HG03378 (cell line): Measurements from ENCODE around the gene ZNF384.

Source experiments
- ATAC-seq: cut with Tn5 transposase; IDR thresholded peaks from one replicate; pipeline ENCODE4 v1.9.1; 2021; ENCODE audit warnings: mild to moderate bottlenecking, moderate library complexity; ENCODE audit not compliant: unreplicated experiment

The ZNF384 gene

DNA sequence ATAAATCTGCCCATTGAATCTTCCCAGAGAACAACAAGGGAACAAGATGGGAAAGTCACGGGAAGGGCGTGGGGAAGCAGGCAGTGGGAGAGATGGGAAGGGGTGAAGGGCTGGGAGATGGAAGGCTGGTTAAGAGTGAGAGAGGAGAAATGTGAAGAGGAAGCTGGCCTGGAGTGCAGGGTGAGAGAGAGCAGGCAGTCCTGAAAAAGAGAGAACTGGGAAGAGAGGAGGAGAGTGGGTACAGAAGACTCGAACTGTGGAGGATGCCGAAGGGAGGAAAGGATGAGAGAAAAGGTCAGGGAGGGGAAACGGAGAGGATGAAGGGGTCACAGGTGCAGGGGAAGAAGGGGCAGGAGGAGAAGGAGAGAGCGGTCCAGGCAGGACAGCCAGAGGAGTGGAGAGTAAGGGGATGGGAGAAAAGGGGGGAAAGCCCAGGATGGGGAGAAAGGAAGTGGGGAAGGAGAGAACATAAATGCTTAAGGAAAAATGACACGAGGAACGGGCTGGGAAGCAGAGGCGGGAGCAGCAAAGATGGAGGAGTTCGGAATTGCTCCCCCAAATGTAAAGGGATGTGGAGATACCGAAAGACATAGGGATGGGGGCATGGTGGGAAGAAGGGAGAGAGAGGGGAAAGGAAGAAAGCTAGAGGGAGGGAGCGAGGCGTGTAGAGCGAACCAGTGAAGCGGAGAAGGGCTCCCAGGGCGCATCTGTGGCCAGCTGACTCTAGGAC lies 10.2 kb upstream of the ZNF384 start:
- ATAC-seq = no peak

DNA sequence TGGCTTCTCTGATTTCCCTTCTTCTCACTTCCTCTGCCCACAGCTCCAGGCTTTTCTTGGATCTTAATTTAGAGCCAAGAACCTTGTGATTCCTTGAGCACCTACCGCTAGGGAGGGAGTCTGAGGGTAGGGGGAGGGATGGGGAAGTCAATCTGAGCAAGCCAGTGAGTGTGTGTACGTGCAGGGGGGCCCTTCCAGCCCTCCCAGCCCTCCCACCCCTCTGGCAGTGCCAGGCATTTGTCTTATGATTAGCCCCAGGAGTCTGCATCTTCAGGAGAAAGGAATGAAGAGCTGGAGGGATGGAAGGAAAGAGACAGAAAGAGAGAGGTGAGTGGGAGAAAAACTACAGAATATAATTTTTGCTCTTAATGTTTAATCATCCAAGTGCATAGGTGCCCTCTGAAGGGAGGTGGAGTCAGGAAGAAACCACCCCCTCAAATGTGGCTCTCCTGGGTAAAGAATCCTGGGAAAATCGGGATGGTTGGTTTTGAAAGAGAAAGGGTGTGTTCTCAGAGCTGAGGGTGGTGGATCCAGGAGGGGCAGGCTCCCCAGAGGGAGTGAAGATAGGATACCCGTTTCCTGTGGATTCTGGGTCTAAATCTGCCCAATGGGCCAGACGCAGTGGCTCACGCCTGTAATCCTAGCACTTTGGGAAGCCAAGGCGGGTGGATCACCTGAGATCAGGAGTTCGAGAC lies 9.3 kb upstream of the ZNF384 start:
- no peak for ATAC-seq

DNA sequence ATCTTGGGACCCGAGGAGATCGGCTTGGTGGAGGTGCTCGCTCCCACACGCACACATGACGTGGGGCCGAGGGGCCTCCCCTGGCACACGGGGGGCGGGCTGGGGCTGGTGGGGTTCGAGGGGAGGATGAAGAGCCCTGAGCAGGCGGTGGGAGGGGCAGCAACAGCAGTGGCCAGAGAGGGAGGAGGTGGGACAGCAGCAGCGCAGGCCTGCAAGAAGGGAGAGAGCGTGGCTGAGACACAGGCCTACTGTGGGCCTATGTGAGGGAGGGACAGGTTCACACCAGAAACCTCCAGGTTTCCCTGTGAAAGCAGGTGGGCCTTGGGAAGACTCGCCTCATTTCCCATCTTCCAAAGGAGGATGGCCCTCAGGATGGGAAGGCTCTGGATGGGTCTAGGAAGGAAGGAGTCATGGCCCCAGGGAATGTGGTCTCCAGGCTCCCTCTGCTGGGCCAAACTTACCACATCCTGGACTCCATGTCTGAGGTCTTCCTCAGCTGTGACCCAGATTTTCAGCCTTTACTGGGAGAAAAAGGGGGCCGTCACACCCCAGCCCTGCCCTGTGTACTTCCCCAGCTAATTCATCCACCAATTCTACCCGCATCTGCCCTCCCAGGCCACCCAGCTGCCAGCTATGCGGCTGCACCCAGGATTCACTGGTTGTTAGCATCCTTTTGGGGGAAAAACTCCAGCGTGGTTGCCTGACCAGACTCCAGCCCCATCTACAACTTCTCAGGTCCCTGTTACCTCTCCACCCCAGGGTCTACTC lies 8.6 kb upstream of the ZNF384 start:
- no peak for ATAC-seq

DNA sequence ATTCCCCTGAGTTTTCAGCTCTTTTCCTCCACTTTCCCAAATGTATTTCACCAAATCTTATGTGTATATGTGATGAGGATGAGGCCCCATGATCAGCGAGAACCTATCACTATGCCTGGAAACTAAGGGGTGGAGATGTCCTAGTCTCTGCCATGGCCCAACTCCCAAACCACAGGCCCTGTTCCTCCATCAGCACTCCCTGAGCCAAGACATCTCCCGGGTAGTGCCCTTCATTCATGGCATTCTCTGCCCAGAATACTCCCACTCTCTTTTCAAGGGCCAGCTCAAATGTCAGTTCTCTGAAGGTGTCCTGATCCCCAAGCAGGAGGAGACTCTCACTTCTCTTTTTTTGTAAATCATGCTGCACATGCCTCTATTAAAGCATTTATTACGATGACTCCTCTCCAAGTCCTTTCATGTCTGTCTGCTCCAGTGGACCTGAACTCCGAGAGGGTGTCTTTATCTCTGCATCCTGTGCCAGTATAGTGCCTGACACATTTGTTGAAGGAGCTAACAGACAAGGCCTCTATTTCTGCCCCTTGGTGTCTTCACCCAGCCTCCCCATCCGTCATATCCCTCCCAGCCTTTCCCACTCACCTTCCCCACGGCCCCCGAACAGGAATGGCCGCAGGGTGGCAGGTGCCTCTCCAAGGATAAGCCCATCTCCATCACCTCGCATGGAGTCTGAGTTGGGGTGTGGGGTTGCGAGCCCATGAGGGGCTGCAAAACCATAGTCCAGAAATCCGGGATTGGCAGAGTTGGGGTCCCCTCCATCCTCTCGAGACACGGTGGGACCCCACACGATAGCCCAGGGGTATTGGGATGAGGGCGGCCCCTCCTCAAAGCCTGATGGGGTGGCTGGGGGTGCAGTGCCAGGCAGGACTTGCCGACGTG lies 7.8 kb upstream of the ZNF384 start:
- no peak for ATAC-seq

DNA sequence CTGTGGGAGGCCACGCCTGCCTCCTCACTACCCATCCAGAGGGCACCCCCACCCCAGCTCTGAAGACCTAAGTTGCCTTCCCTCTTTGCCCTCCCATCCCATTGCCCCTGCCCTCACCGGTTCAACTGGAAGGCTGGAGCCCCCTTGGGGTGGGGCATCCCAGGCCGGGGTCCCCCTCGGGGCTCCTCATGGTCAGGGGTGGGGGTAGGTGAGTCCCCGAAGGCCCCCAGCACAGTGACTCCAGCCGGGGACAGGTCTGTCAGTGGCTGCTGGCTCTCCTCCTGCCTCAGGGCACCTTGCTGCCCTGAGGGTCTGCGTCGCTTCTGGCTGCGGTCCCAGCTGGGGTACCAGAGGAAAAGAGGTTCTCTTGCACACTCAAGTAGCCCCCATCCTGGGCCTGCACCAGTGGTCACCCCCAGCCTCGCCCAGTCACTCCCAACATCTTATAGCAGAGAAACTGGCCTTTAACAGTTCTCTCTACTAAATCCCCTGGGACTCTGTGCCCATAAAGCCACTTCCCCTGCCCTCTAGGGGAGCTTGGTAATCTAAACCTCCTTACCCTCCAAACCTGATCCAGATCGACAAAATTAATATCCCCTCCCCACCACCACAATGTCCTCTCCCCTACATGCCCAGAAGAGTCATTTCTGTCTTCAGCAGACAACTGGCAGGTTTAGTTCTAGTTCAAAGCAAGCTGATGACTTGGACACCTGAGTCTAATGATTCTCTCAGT lies 6.3 kb upstream of the ZNF384 start:
- ATAC-seq = no peak

DNA sequence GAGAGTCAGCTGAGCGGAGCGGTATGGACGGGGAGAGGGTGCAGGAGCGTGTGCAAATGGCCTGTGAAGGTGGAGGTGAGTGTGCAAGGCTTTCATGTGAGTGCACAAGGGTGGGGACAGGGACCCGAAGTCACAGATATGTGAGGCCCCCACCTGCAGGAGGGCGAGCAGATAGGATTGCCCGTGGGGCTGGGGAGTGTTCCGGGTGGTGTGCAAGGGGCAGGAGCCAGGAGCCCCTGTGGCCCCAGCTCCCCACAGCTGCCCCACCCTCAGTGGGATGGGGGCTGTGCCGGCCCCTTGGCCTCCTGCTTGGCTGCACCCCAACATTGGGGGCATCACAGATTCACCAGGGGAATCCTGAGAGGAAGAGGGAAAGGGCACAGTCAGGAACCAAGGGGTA lies 5.5 kb upstream of the ZNF384 start:
- no peak for ATAC-seq

DNA sequence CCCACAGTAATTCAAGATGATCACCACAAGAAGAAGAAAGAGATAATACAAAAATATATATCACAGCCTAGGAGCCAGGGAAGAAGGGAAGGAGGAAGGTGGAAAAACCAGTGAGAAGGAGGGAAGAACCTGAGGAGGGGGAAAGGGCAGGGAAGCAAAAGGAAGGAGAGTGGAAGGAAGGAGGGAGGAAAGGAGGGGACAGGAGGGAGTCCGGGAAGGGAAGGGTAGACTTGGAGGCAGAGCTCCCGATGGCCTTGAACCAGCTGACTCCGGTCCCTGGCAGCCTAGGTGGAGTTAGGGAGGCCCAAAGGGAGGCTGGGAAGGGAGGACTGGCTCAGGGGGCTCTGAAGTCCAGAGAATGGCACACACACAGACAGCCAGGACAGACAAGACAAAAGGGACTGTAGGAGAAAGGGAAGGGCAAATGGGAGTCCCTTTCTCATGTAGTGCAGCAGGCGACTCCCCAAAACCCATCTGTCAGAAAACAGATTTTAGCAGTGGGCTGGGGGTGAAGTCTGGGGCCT lies 4.7 kb upstream of the ZNF384 start:
- no peak for ATAC-seq

DNA sequence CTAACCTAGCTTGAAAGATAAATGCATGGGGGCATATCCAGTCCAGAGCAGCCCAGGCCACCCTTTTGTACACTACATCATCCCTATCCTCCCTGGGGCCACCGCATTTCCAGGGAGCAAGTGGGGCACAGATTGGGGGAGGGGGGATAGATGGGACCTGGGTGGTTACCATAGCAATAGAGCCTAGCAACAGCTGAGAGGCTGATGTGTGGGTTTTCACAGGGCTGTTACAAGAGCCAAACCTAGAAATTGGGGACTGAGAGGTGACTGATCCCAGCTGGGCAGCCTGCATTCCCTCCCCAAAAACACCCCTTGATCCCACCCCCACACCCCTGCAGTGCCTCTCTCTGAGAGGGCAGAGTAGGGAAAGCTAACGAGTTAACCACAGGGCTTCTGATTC lies 3.7 kb upstream of the ZNF384 start:
- ATAC-seq = no peak

DNA sequence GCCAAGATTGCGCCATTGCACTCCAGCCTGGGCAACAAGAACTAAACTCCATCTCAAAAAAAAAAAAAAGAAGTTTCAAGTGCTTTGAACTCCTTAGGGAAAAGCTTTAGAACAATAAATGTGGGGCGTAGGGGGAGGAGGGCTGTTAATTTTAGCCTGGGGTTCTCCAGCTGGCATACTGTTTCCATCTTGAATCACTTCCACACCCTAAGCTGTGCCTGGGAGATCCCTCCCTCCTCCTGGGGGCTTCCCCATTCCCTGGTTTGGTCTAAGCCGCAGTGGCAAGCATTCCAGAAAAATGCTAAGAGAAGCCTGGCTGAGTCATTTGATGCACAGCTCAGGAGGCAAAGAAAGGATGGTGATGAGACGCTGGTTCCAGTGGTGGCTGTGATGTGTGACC lies 2.3 kb upstream of the ZNF384 start:
- no peak for ATAC-seq

DNA sequence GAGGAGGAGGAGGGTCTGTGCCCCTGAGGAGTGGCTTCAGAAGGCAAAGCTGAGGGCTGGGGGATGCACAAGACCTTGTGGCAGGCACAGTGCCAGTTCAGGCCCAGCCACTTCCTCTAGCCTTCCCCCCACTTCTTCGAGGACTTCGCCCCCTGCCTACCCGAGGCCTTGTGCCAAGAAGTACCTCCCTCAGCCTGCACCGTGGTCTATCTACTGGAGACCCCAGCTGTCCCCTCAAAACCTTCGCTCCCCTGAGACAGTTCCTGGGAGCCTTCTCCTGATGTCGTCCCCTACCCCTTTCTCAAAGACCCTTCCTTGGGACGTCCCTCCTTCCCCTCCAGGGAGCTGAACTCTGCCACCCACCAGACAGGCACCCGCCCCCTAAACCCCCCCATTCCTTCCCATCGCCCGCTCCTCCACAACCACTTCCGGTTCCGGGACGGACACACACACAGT lies 604 bp downstream of the ZNF384 start:
- ATAC-seq = peak; percentile 4

DNA sequence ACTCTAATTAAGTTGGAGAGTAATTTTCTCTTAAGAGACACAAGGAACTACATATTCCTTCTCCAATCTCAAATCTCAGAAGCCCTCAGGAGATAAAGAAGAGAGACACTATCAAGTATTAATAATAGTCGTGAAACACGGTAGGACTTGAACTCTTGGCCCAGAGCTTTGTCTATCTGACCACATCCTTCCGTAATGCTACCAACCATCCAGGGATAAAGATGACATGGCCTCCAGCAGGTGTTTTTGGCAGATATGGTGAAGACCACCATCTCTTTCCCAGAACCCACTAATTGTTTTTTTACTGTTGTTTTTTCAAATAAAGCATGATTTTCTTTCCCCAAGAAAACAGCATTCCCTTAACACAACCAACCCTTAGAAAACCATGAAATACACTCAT lies 3.4 kb downstream of the ZNF384 start:
- ATAC-seq = no peak

DNA sequence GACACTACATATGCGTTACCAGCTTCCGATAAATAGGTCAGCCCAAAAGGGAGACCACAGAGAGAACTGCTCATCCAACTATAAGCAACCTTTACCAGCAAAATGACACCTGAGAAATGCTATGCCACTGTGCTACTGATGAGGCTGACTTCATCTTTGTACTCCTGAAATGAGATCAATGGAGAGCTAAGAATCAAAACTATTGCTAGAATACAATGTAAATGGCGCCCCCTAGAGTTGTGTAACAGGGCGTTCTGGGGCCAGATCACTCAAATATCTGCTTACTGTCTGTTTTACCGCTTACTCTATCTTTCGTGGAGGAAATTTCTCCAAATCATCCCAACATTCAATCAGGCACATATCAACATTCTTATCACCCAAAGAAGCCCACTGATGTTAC lies 4.6 kb downstream of the ZNF384 start:
- ATAC-seq = no peak

DNA sequence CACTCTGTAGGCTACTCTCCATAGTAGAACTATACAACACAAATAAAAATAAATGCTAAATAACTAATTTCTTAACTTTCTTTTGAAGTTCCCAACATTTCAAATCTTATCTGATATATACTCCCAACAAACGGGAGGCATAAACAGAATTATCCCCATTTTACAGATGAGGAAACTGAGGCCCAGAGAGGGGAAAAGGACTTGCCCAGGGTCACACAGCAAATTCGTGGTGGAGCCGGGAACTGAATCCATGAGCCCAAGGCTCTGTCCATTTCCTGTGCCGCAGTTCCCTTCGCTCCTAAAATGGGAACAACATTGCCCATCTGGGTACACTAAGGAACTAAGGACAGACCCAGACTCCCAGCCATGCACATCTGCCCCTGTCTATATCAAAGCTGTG lies 12.2 kb downstream of the ZNF384 start:
- no peak for ATAC-seq

DNA sequence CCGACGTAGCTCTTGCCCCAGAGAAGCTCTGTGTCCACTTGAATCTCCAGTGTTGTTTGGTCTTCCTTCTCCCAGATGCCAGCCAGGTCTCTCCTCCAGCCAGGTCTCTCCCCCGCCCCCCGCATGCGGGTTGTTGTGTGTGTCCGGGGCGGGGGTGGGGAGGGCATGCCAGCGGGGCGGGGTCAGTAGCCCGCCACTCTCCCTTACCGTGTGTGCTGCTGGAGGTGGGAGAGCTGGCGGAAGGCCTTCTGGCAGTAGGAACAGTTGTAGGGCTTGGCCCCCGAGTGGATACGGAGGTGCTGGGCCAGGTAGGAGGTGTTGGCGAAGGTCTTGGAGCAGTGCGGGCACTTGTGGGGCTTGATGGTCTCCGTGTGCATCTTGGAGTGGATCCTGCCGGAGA lies 17.0 kb downstream of the ZNF384 start:
- ATAC-seq = no peak

DNA sequence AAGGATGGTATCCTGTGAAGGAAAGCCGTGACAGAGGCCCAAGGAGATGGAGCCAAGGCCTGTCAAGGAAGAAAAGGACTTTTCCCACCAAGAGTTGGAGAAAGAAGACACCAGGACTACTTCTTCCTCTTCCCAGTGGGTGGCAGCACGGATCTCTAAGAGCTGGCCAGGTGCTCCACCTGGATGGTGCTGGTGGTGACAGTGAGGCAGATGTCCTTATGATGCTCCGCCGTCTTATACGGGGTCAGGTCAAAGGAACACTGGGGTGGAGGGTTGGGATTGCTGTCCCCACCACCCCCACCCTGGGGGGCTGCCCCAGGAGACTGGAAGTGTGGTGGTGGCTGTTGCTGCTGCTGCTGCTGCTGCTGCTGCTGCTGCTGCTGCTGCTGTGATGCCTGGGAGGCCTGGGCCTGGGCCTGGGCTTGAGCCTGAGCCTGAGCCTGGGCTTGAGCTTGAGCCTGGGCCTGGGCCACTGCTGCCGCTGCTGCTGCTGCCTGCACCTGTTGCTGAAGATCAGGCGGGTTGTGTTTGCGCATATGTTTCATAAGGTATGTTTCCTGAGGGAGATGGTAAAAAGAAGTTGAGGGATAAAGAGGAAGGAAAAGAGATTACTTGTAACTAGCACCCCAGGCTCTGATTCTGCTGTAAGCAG lies 21.5 kb downstream of the ZNF384 start:
- ATAC-seq = no peak

DNA sequence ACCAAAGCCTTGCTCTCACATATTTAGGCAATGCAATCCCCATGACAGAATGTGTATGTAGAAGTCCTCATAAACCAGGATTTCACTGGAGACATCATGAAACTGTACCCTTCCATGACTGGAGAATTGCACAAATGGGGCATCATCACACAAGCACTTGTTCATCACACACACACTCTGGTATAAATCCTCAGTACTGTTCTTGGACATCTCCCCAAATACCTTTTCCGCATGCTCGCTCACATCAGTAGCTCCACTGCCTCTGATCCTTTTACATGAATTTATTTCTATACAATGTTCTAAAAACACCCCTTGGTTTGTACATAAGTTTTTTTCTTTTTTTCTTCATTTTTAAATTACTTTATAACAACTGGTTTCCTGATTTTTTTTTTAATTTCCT lies 23.0 kb downstream of the ZNF384 start:
- no peak for ATAC-seq

DNA sequence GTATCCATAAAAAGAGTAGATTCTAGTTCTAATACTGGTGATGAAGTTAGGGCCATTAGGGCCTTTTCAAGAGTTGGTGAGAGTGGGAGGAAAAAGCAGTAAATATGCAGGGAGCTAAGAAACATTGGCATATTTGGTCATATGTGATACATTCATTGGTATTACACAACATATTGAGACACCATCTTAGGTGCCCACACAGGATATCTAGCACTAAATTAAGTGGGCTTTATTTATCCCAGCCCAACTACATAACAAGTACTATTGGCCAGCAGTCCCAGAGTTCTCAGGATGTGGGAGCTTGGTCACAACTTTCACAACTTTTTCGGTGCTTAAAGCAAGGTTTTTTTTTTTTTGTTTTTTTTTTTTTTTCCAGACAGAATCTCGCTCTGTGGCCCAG lies 24.3 kb downstream of the ZNF384 start:
- ATAC-seq = no peak

DNA sequence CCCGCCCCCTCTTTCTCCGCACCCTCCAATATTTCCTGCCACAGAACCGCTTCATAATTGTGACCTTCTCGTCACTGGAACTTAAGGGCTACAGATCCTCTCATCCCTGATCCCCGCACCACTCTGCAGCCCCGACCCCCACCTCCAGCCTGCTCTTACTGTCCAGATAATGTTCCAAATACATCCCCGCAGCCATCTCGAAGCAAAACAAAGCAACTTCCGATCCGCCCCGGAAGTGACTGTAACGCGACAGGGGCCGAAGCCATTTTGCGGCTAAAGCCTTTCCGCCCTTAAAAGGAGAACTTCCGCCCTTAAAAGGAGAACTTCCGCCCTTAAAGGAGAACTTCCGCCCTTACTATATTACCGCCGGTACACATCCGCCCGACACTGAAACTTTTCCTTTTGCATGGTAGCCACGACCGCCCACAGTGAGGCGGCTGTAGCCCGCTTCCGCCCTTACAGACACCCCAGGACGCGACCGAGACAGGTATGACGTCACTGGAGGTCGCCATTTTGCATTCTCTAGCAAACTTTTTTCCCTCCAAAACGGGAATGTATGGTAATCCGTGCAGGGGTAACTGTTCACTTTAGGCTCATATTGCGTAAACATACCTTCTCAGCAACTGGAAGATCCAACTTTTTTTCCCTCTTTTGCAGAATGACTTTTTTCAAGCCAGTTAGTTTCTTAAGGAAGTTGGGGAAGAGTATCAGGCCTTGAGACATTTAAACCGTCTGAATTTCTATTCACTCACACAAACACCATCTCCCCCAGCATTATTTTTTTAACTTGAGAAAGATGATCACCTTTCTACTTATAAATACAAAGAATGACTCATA lies 26.1 kb downstream of the ZNF384 start, which contains the start of gene ING4:
Gene ING4, minus strand, starts transcription at position 214 of the 837 bp plus-strand sequence. Its CDS starts 18 bp downstream, at position 196.
- peak; percentile 84 for ATAC-seq

DNA sequence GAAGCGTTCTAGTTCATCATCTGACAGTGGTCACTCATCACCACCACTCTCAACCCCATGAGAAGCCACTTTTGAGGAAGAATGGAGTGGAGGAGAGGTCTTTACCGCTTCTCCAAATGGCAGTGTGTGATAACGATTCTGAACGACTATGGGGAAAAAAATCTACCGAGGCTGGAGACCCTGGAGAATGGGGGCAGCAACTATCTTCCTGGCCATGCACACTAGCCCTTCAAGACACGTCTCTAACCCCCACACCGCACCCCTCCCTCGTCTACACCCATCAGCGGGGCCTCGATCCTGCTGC lies 26.6 kb downstream of the ZNF384 start:
- no peak for ATAC-seq
